A673 (cell line): ENCODE data around the gene SMYD3. TPM values are rescaled to one million over a fixed set of nuclear protein-coding genes. Genes with fewer than 3 reads are reported as not detected.

Source experiments
- BruUV-seq: library from RNA; stranded (reverse); fragments of 400-500 nt; replicated peaks from 2 replicates; lab custom pipeline; 2021; lab: Mats Ljungman, UMichigan
- CTCF ChIA-PET: fragments of 300-600 bp; sonication (Branson Sonifier 250); formaldehyde crosslinking; loops from one replicate; lab custom pipeline; 2022; ENCODE audit warnings: antibody characterized with exemption; lab: Charles Lee
- POLR2A ChIA-PET: fragments of 300-600 bp; sonication (Branson Sonifier 250); formaldehyde crosslinking; loops from one replicate; lab custom pipeline; 2022; ENCODE audit warnings: antibody characterized with exemption; ENCODE audit not compliant: low non-redundant PET; lab: Charles Lee
- DNase-seq: peaks from one replicate; pipeline ENCODE4 v3.0.0-alpha.2; 2015; ENCODE audit warnings: low spot score
- H3K27ac ChIP-seq: fragments of 200-600 bp; sonication (generic); 2 replicates; pipeline ENCODE4 v1.5.1; 2016; ENCODE audit warnings: mixed run types, low read depth, mild to moderate bottlenecking, mixed read lengths, antibody characterized with exemption, low read length; ENCODE audit not compliant: poor library complexity, severe bottlenecking
- H3K27me3 ChIP-seq: fragments of 200-600 bp; sonication (generic); replicated peaks from 2 replicates; pipeline ENCODE4 v1.6.1; 2017; ENCODE audit warnings: mixed run types, low read depth, mild to moderate bottlenecking, mixed read lengths, antibody characterized with exemption, low read length; ENCODE audit not compliant: insufficient read depth, poor library complexity
- H3K36me3 ChIP-seq: fragments of 200-600 bp; sonication (generic); 2 replicates; pipeline ENCODE4 v1.6.1; 2016; ENCODE audit warnings: mixed run types, mild to moderate bottlenecking, mixed read lengths, antibody characterized with exemption, low read length; ENCODE audit not compliant: insufficient read depth, poor library complexity, severe bottlenecking
- H3K4me1 ChIP-seq: fragments of 200-600 bp; sonication (generic); 2 replicates; pipeline ENCODE4 v1.6.1; 2017; ENCODE audit warnings: mixed run types, mild to moderate bottlenecking, mixed read lengths, antibody characterized with exemption, low read length; ENCODE audit not compliant: insufficient read depth, poor library complexity, severe bottlenecking
- H3K4me3 ChIP-seq: fragments of 200-600 bp; sonication (generic); 2 replicates; pipeline ENCODE4 v1.5.1; 2016; ENCODE audit warnings: low read depth, mixed run types, mild to moderate bottlenecking, mixed read lengths, low read length; ENCODE audit not compliant: poor library complexity, severe bottlenecking
- H3K9me3 ChIP-seq: fragments of 200-600 bp; sonication (generic); 2 replicates; pipeline ENCODE4 v1.6.1; 2016; ENCODE audit warnings: mixed run types, low read depth, mild to moderate bottlenecking, mixed read lengths, antibody characterized with exemption, low read length; ENCODE audit not compliant: poor library complexity, severe bottlenecking
- EZH2 ChIP-seq: fragments of 200-600 bp; sonication (generic); IDR thresholded peaks from 2 replicates; pipeline ENCODE4 v1.6.1; 2017; ENCODE audit warnings: borderline replicate concordance, low read depth, mild to moderate bottlenecking, mixed read lengths, antibody characterized with exemption, low read length; ENCODE audit not compliant: poor library complexity, severe bottlenecking
- intact Hi-C: fragments of 100-400 bp; cut with micrococcal nuclease; formaldehyde crosslinking; loops from one replicate; pipeline ENCODE4 v1.10.0; 2022; ENCODE audit not compliant: unreplicated experiment
- total RNA-seq: library from RNA; stranded (reverse); gene quantifications from 2 replicates; pipeline ENCODE4 v1.2.3, GENCODE V29; 2021
- TF ChIP-seq, protein P1 (sequence below): fragments of 300-800, 200-600 bp; sonication (generic); conservative IDR thresholded peaks from 2 replicates; pipeline ENCODE4 v1.5.1; 2017; ENCODE audit warnings: low read depth, mild to moderate bottlenecking, antibody characterized with exemption, low read length, moderate library complexity, mixed read lengths

Gene SMYD3
- total RNA-seq, 1 experiment from 2014 or later = 29.0 TPM

DNA sequence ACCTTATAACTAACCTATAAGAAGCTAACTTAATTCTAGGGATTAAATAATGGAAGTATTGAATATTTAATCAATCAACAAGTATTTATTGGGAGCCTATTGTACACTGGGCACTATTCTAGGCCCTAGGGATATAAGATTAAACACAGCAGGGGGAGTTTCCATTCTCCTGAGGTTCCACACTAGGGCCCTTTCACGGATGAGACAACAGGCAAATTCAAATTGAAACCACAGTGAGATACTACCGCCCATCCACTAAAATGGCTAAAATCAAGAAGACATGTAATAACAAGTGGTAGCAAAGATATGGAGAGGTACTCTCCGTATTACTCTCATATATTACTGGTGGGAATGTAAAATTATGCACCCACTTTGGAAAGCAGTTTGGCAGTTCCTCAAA, 677.9 kb downstream of the SMYD3 start:
- no peak for DNase-seq
- H3K36me3 ChIP-seq = no peaks in the 10 kb centered on the region
- H3K9me3 ChIP-seq = no peaks in the 10 kb centered on the region
- ChIA-PET POLR2A (no interaction called here), CTCF (no interaction called here)
- H3K4me3 ChIP-seq = no peak overlapping the region
- TF ChIP-seq EZH2 = no peak
- TF ChIP-seq, protein P1, sequence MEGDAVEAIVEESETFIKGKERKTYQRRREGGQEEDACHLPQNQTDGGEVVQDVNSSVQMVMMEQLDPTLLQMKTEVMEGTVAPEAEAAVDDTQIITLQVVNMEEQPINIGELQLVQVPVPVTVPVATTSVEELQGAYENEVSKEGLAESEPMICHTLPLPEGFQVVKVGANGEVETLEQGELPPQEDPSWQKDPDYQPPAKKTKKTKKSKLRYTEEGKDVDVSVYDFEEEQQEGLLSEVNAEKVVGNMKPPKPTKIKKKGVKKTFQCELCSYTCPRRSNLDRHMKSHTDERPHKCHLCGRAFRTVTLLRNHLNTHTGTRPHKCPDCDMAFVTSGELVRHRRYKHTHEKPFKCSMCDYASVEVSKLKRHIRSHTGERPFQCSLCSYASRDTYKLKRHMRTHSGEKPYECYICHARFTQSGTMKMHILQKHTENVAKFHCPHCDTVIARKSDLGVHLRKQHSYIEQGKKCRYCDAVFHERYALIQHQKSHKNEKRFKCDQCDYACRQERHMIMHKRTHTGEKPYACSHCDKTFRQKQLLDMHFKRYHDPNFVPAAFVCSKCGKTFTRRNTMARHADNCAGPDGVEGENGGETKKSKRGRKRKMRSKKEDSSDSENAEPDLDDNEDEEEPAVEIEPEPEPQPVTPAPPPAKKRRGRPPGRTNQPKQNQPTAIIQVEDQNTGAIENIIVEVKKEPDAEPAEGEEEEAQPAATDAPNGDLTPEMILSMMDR = no peak
- intact Hi-C loops = no loop called here
- no peak overlapping the region for H3K27ac ChIP-seq
- H3K27me3 ChIP-seq = no peaks in the 10 kb centered on the region
- BruUV-seq = no TSS peak
- no peaks in the 10 kb centered on the region for H3K4me1 ChIP-seq

DNA sequence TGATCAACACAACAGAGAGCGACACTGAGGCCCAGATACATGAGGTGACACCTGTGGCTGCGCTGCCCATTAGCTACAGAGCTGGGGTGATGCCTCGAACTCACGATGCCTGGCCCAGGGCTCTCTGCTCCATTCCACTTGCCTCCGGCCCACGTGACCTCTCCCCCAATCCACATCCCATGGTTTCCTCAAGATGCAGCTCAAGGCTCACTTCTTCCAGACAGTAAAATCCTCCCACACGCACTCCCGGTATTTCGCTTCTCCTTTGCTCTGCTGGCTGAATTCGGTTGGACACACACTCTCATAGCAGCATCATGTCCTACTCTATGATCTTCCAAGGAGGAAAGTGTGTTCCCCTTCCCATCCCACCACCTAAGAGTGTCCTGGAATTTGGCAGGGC, 679.8 kb downstream of the SMYD3 start:
- ChIA-PET POLR2A (no interaction called here), CTCF (no interaction called here)
- TF ChIP-seq EZH2 = no peak
- TF ChIP-seq, protein P1 = no peak
- Histone ChIP-seq H3K36me3 (no peaks in the 10 kb centered on the region), H3K27me3 (no peaks in the 10 kb centered on the region), H3K4me1 (no peaks in the 10 kb centered on the region), H3K9me3 (no peaks in the 10 kb centered on the region), H3K27ac (no peak overlapping the region), H3K4me3 (no peak overlapping the region)
- no peak for DNase-seq
- BruUV-seq = no TSS peak
- intact Hi-C loops = no loop called here

DNA sequence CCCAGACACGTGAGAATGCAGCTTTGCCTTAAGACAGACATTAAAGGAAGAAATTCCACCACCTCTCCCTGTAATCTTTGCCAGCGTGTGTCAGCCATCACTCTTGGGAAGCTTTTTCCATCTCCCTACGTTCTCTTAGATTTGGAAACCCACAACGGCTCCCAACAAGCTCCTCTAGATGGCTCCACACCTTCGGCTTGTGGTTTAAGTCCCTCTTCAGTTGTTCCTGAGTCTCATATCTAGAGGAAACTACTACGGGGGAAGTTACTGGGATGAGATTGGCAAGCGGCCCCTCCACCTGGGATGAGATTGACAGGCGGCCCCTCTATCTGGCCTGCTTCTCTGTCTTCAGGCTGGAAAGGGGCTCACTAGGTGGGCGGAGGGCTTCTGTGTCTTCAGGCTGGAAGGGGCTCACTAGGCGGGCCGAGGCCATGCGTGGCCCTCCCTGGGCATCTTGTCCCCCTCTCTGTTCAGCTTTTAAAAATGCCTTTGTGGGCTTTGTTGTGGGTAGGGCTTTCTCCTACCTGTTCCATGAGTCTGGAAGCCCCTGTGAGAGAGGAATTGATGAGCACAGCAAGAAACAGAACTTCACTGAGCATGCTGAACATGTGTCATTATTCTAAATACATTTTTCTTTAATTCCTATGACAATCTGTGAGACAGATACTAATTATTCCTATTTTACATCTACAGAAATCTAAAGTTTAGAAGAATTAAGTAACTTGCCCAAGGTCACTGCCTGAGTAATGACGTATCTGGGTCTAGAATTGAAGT, 681.8 kb downstream of the SMYD3 start:
- H3K9me3 ChIP-seq = no peaks in the 10 kb centered on the region
- CTCF ChIA-PET = interaction anchor here (1.0 kb wide), 1 partner anchor 178 kb away, joined by 3 read pairs; no protein-coding TSS in a partner anchor

More for the DNA sequence above, 681.8 kb downstream of the SMYD3 start:
- Histone ChIP-seq H3K4me3 (no peak overlapping the region), H3K4me1 (no peaks in the 10 kb centered on the region), H3K36me3 (no peaks in the 10 kb centered on the region), H3K27ac (no peak overlapping the region), H3K27me3 (no peaks in the 10 kb centered on the region)
- BruUV-seq = no TSS peak
- DNase-seq = peak; percentile 25
- POLR2A ChIA-PET = interaction anchor here (0.7 kb wide), 1 partner anchor 624 kb away, joined by 3 read pairs; no protein-coding TSS in a partner anchor
- TF ChIP-seq, protein P1 = peak; percentile 45
- no peak for TF ChIP-seq EZH2
- intact Hi-C loops = no loop called here
